RWPE2 (cell line): ENCODE data around the gene PSMC1.

Source experiments
- ATAC-seq: fragments of 200-7000 bp; cut with Tn5 transposase; 3 replicates; pipeline ENCODE4 v1.9.1; 2021; ENCODE audit warnings: low read depth
- DNase-seq: peaks from one replicate; pipeline ENCODE4 v3.0.0-alpha.2; 2020; ENCODE audit warnings: low spot score
- H3K27ac ChIP-seq: fragments of 450-650 bp; 2 replicates; pipeline ENCODE4 v1.5.1; 2017; ENCODE audit warnings: mild to moderate bottlenecking; ENCODE audit not compliant: poor library complexity, severe bottlenecking
- H3K27me3 ChIP-seq: fragments of 250-450 bp; sonication (Bioruptor Pico); 2 replicates; pipeline ENCODE4 v1.5.1; 2021; ENCODE audit warnings: mild to moderate bottlenecking, moderate library complexity; ENCODE audit not compliant: insufficient read depth, poor library complexity, severe bottlenecking
- H3K36me3 ChIP-seq: fragments of 250-450 bp; sonication (Bioruptor Pico); 2 replicates; pipeline ENCODE4 v1.5.1; 2020; ENCODE audit warnings: low read depth, mild to moderate bottlenecking, moderate library complexity
- H3K4me1 ChIP-seq: fragments of 250-450 bp; sonication (Bioruptor Pico); 2 replicates; pipeline ENCODE4 v1.5.1; 2021; ENCODE audit warnings: mild to moderate bottlenecking, moderate library complexity; ENCODE audit not compliant: insufficient read depth, poor library complexity, severe bottlenecking
- H3K4me3 ChIP-seq: fragments of 250-450 bp; sonication (Bioruptor Pico); 2 replicates; pipeline ENCODE4 v1.5.1; 2021; ENCODE audit warnings: mild to moderate bottlenecking, moderate library complexity; ENCODE audit not compliant: severe bottlenecking
- H3K9me3 ChIP-seq: fragments of 250-450 bp; sonication (Bioruptor Pico); 2 replicates; pipeline ENCODE4 v1.5.1; 2021; ENCODE audit warnings: mild to moderate bottlenecking, moderate library complexity; ENCODE audit not compliant: severe bottlenecking
- TF ChIP-seq, protein P1 (sequence below): fragments of 450-650 bp; IDR thresholded peaks from one replicate; pipeline ENCODE4 v1.5.1; 2017; ENCODE audit warnings: mild to moderate bottlenecking, moderate library complexity; ENCODE audit not compliant: poor library complexity, severe bottlenecking

Gene PSMC1

DNA sequence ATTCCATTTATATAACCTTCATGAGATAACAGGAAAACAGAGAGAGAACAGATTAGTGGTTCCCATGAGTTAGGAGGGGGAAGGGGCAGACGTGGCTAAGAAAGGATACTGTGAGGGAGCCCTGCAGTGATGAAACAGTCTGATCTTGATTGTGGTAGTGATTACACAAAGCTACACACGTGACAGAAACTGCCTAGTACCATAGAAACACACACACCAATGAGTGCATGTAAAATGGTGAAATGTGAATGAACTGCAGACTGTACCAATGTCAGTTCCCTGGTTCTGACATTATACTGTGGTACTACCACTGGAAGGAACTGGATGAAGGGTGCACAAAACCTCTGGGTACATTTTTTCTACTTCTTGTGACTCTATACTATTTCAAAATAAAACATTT lies 38.5 kb downstream of the PSMC1 start:
- ATAC-seq, result no peak
- H3K27ac ChIP-seq, result no peak overlapping the region

DNA sequence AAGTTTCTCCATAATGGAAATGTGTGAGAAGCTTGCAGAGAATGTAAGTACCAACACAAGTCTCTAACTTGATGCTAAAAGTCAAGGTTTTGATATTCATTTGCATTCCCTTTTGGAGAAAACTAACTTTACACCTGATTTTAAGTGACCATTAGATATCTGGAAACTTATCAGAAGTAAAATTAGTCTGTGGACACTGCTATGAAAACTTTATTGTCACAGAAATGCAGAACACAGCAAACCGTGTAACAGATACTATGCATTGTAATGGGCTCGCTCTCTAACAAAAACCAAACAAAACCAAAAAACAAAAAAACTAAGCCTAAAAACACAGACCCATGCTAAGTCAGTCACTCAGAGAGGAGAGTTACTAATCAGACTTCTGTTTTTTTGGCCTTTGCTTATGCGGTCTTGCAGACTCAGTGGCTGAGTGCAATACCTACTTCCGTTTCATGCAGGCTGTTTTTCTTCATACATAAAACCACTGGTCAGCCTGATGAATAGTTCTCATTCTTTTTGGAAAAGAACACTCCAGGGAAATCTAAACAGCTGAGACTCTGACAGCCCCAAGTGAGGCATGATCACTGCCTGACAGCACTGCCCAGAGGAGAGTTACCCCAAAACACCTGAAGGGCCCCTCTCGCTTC lies 39.6 kb downstream of the PSMC1 start:
- no peak overlapping the region for H3K27ac ChIP-seq
- H3K4me1 ChIP-seq, result no peaks in the 10 kb centered on the region
- no peak overlapping the region for H3K4me3 ChIP-seq
- no peaks in the 10 kb centered on the region for H3K9me3 ChIP-seq
- TF ChIP-seq, protein P1, sequence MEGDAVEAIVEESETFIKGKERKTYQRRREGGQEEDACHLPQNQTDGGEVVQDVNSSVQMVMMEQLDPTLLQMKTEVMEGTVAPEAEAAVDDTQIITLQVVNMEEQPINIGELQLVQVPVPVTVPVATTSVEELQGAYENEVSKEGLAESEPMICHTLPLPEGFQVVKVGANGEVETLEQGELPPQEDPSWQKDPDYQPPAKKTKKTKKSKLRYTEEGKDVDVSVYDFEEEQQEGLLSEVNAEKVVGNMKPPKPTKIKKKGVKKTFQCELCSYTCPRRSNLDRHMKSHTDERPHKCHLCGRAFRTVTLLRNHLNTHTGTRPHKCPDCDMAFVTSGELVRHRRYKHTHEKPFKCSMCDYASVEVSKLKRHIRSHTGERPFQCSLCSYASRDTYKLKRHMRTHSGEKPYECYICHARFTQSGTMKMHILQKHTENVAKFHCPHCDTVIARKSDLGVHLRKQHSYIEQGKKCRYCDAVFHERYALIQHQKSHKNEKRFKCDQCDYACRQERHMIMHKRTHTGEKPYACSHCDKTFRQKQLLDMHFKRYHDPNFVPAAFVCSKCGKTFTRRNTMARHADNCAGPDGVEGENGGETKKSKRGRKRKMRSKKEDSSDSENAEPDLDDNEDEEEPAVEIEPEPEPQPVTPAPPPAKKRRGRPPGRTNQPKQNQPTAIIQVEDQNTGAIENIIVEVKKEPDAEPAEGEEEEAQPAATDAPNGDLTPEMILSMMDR, result no peak
- ATAC-seq (no peak), DNase-seq (no peak)
- H3K36me3 ChIP-seq, result peaks cover 77% of the 10 kb centered on the region
- no peaks in the 10 kb centered on the region for H3K27me3 ChIP-seq

More for the DNA sequence above, 38.5 kb downstream of the PSMC1 start:
- Histone ChIP-seq H3K9me3 (no peaks in the 10 kb centered on the region), H3K4me1 (no peaks in the 10 kb centered on the region), H3K36me3 (peaks cover 79% of the 10 kb centered on the region), H3K4me3 (no peak overlapping the region), H3K27me3 (no peaks in the 10 kb centered on the region)
- TF ChIP-seq, protein P1, result no peak
- no peak for DNase-seq

GRCh38 chr14:90296641-90297040 lies 40.3 kb downstream of the PSMC1 start:
- ATAC-seq, result no peak
- Histone ChIP-seq H3K4me3 (no peak overlapping the region), H3K9me3 (no peaks in the 10 kb centered on the region), H3K4me1 (no peaks in the 10 kb centered on the region), H3K27me3 (no peaks in the 10 kb centered on the region), H3K27ac (no peak overlapping the region), H3K36me3 (peaks cover 75% of the 10 kb centered on the region)
- TF ChIP-seq, protein P1, result no peak
- DNase-seq, result no peak

DNA sequence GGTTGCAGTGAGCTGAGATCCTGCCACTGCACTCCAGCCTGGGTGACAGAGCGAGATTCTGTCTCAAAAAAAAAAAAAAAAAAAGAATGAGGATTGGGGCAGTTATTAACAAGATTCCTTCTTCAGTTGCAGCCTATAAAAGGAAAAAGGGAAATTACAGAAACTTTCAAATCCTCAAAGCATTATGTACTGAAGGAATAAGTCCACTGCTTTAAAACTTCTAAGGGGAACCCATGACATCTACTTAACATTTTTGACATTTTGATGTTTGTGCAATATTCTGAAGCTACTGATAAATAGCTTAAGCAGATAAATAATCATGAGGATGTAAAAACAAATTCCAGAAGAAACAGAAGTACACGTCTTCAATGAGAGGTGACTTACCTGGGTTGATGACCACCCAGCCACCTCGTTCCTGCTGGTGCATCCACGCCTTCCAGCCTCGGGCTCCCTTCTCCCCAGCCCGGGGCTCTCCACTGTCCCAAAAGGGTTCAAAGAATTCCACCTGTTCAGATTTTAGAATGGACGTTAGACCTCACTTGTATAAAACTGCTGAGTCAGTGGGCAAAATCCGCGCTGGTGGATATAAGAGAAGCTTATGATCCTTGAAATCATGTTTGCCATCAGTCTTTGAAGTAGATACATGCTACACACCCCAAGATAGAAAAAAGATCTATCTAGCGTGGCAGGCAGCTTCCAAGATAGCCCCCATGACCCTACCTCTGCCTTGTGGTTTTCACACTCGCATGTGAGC lies 41.7 kb downstream of the PSMC1 start:
- no peak for DNase-seq
- TF ChIP-seq, protein P1, result no peak
- H3K4me3 ChIP-seq, result no peak overlapping the region
- no peaks in the 10 kb centered on the region for H3K9me3 ChIP-seq
- H3K36me3 ChIP-seq, result peaks cover 65% of the 10 kb centered on the region
- H3K4me1 ChIP-seq, result no peaks in the 10 kb centered on the region
- H3K27me3 ChIP-seq, result no peaks in the 10 kb centered on the region
- no peak for ATAC-seq
- no peak overlapping the region for H3K27ac ChIP-seq

- no peak for ATAC-seq
- Histone ChIP-seq H3K27me3 (no peaks in the 10 kb centered on the region), H3K4me3 (no peak overlapping the region), H3K9me3 (no peaks in the 10 kb centered on the region), H3K36me3 (peaks cover 60% of the 10 kb centered on the region), H3K27ac (no peak overlapping the region), H3K4me1 (no peaks in the 10 kb centered on the region)
- DNase-seq, result no peak
- TF ChIP-seq, protein P1, result no peak
Measured at GRCh38 chr14:90299408-90299807, 43.1 kb downstream of the PSMC1 start.
